ENCODE measurements around the gene GHR. TPM values are rescaled to one million over a fixed set of nuclear protein-coding genes. Genes with fewer than 3 reads are reported as not detected.

The GHR gene
- total RNA-seq, 1 donor from 2014 or later, result 1.3 TPM

- DNase-seq (ENCODE audit: low read depth) (no peak), FAIRE-seq (no peak)
- no peak overlapping the region for H3K4me3 ChIP-seq (ENCODE audit: low read depth, low read length)
- no peaks in the 10 kb centered on the region for H3K27me3 ChIP-seq (ENCODE audit: control insufficient read depth, insufficient read depth, low read length)
- no peak for TF ChIP-seq CTCF (IDR thresholded peaks at IDR 0.05; ENCODE audit: insufficient read depth, low read length, severe bottlenecking)
- no peaks in the 10 kb centered on the region for H3K36me3 ChIP-seq (ENCODE audit: control insufficient read depth, insufficient read depth, low read length)
These were observed 84.3 kb downstream of the GHR start for GRCh38 chr5:42507451-42508097.

GRCh38 chr5:42513246-42513645 lies 90.0 kb downstream of the GHR start:
- H3K4me3 ChIP-seq (ENCODE audit: low read depth, low read length), result no peak overlapping the region
- H3K36me3 ChIP-seq (ENCODE audit: control insufficient read depth, insufficient read depth, low read length), result no peaks in the 10 kb centered on the region
- FAIRE-seq (no peak), DNase-seq (ENCODE audit: low read depth) (no peak)
- no peak for TF ChIP-seq CTCF (IDR thresholded peaks at IDR 0.05; ENCODE audit: insufficient read depth, low read length, severe bottlenecking)
- no peaks in the 10 kb centered on the region for H3K27me3 ChIP-seq (ENCODE audit: control insufficient read depth, insufficient read depth, low read length)

- Histone ChIP-seq H3K36me3 (ENCODE audit: control insufficient read depth, insufficient read depth, low read length) (no peaks in the 10 kb centered on the region), H3K4me3 (ENCODE audit: low read depth, low read length) (no peak overlapping the region), H3K27me3 (ENCODE audit: control insufficient read depth, insufficient read depth, low read length) (no peaks in the 10 kb centered on the region)
- no peak for FAIRE-seq
- TF ChIP-seq CTCF (IDR thresholded peaks at IDR 0.05; ENCODE audit: insufficient read depth, low read length, severe bottlenecking), result peak; percentile 41
- DNase-seq (ENCODE audit: low read depth), result peak; percentile 48
These were observed 91.5 kb downstream of the GHR start for GRCh38 chr5:42514754-42515153.

- DNase-seq (ENCODE audit: low read depth) (no peak), FAIRE-seq (no peak)
- Histone ChIP-seq H3K36me3 (ENCODE audit: control insufficient read depth, insufficient read depth, low read length) (no peaks in the 10 kb centered on the region), H3K4me3 (ENCODE audit: low read depth, low read length) (no peak overlapping the region), H3K27me3 (ENCODE audit: control insufficient read depth, insufficient read depth, low read length) (no peaks in the 10 kb centered on the region)
- no peak for TF ChIP-seq CTCF (IDR thresholded peaks at IDR 0.05; ENCODE audit: insufficient read depth, low read length, severe bottlenecking)
These were observed 92.3 kb downstream of the GHR start for GRCh38 chr5:42515504-42515903.

- FAIRE-seq, result no peak
These were observed 93.2 kb downstream of the GHR start for GRCh38 chr5:42516282-42517042.

More at GRCh38 chr5:42516282-42517042, 93.2 kb downstream of the GHR start:
- no peaks in the 10 kb centered on the region for H3K36me3 ChIP-seq (ENCODE audit: control insufficient read depth, insufficient read depth, low read length)
- H3K27me3 ChIP-seq (ENCODE audit: control insufficient read depth, insufficient read depth, low read length), result no peaks in the 10 kb centered on the region
- no peak overlapping the region for H3K4me3 ChIP-seq (ENCODE audit: low read depth, low read length)
- TF ChIP-seq CTCF (IDR thresholded peaks at IDR 0.05; ENCODE audit: insufficient read depth, low read length, severe bottlenecking), result no peak
- no peak for DNase-seq (ENCODE audit: low read depth)
